GM12874 (cell line): ENCODE measurements around the gene HS6ST1.

Experiments used
- CTCF ChIP-seq: IDR thresholded peaks from 2 replicates; pipeline ENCODE4 v1.5.1; 2011; ENCODE audit warnings: low read depth, mild to moderate bottlenecking, control low read depth, low read length, moderate library complexity; ENCODE audit not compliant: insufficient read depth

Gene HS6ST1

GRCh38 chr2:128362176-128362888 lies 43.7 kb upstream of the HS6ST1 start:
- no peak for TF ChIP-seq CTCF

GRCh38 chr2:128361376-128362131 lies 42.9 kb upstream of the HS6ST1 start:
- no peak for TF ChIP-seq CTCF

- no peak for TF ChIP-seq CTCF
Measured at GRCh38 chr2:128360711-128361110, 42.0 kb upstream of the HS6ST1 start.

GRCh38 chr2:128359841-128360240 lies 41.2 kb upstream of the HS6ST1 start:
- no peak for TF ChIP-seq CTCF

GRCh38 chr2:128358941-128359731 lies 40.5 kb upstream of the HS6ST1 start:
- no peak for TF ChIP-seq CTCF

- TF ChIP-seq CTCF: no peak
Measured at GRCh38 chr2:128357506-128358370, 39.1 kb upstream of the HS6ST1 start.
